ENCODE results near the gene TRERF1. TPM values are rescaled to one million over a fixed set of nuclear protein-coding genes. Genes with fewer than 3 reads are reported as not detected.

Gene TRERF1
- total and polyA plus RNA-seq, 12 donors: 4.7 to 16.6 (median 8.0) TPM

GRCh38 chr6:42199106-42199981 lies 252.4 kb downstream of the TRERF1 start:
- peak in 1 of 7 donors; percentile 16 for DNase-seq
- no peaks in the 10 kb centered on the region for H3K4me1 ChIP-seq (replicated peaks in 1 of 2)
- H3K27ac ChIP-seq: no peak overlapping the region
- H3K27me3 ChIP-seq: no peaks in the 10 kb centered on the region
- no peaks in the 10 kb centered on the region for H3K9me3 ChIP-seq (replicated peaks in 1 of 3)
- WGBS, 4 donors: 88 to 95% (median 92%) methylated on average over 5 of the region's 5 CpGs
- TF ChIP-seq CTCF (IDR thresholded peaks at IDR 0.05): no peak
- no peak for TF ChIP-seq POLR2A (IDR thresholded peaks at IDR 0.05)
- no peaks in the 10 kb centered on the region for H3K36me3 ChIP-seq (replicated peaks in 1 of 2)
- H3K4me3 ChIP-seq: no peak overlapping the region
- intact Hi-C loops (cut with DNase I): no loop called here

- Histone ChIP-seq H3K4me1 (replicated peaks in 1 of 2) (peaks cover 0 to 6% of the 10 kb centered on the region in 2 donors), H3K36me3 (replicated peaks in 1 of 2) (no peaks in the 10 kb centered on the region), H3K9me3 (replicated peaks in 1 of 3) (no peaks in the 10 kb centered on the region), H3K27me3 (no peaks in the 10 kb centered on the region), H3K27ac (no peak overlapping the region), H3K4me3 (no peak overlapping the region)
- 74 to 84% (median 80%) methylated on average over 13 of the region's 13 CpGs for WGBS, 4 donors
- peak in 1 of 7 donors; percentile 12 for DNase-seq
- no peak for TF ChIP-seq POLR2A (IDR thresholded peaks at IDR 0.05)
- no peak for TF ChIP-seq CTCF (IDR thresholded peaks at IDR 0.05)
- intact Hi-C loops (cut with DNase I): no loop called here
These were observed 254.0 kb downstream of the TRERF1 start for GRCh38 chr6:42197555-42198362.

GRCh38 chr6:42195415-42195814 lies 256.3 kb downstream of the TRERF1 start:
- Histone ChIP-seq H3K4me3 (no peak overlapping the region), H3K27me3 (no peaks in the 10 kb centered on the region), H3K27ac (no peak overlapping the region), H3K4me1 (replicated peaks in 1 of 2) (peaks cover 0 to 6% of the 10 kb centered on the region in 2 donors), H3K36me3 (replicated peaks in 1 of 2) (no peaks in the 10 kb centered on the region), H3K9me3 (replicated peaks in 1 of 3) (no peaks in the 10 kb centered on the region)
- TF ChIP-seq CTCF (IDR thresholded peaks at IDR 0.05) (no peak), POLR2A (IDR thresholded peaks at IDR 0.05) (no peak)
- 92 to 93% (median 92%) methylated on average over 4 of the region's 4 CpGs for WGBS, 4 donors
- no peak for DNase-seq
- intact Hi-C loops (cut with DNase I): no loop called here

- TF ChIP-seq CTCF (IDR thresholded peaks at IDR 0.05) (no peak), POLR2A (IDR thresholded peaks at IDR 0.05) (no peak)
- no peaks in the 10 kb centered on the region for H3K36me3 ChIP-seq (replicated peaks in 1 of 2)
- intact Hi-C loops (cut with DNase I): no loop called here
- no peak overlapping the region for H3K4me3 ChIP-seq
- WGBS, 4 donors: 93 to 96% (median 94%) methylated on average over 5 of the region's 5 CpGs
- no peaks in the 10 kb centered on the region for H3K27me3 ChIP-seq
- peaks cover 0 to 6% of the 10 kb centered on the region in 2 donors for H3K4me1 ChIP-seq (replicated peaks in 1 of 2)
- H3K27ac ChIP-seq: no peak overlapping the region
- no peak for DNase-seq
- no peaks in the 10 kb centered on the region for H3K9me3 ChIP-seq (replicated peaks in 1 of 3)
These were observed 257.7 kb downstream of the TRERF1 start for GRCh38 chr6:42194056-42194455.
